HG02840 (cell line): Measurements from ENCODE around the gene SLC18B1.

Experiments used
- ATAC-seq: cut with Tn5 transposase; IDR thresholded peaks from one replicate; pipeline ENCODE4 v1.9.1; 2021; ENCODE audit warnings: mild to moderate bottlenecking, moderate library complexity, moderate number of reproducible peaks; ENCODE audit not compliant: unreplicated experiment, low FRiP score

The SLC18B1 gene

GRCh38 chr6:132797951-132798868 lies at the start of gene SLC18B1:
Gene SLC18B1, minus strand, starts transcription at chr6:132798637. Its CDS starts 181 bp downstream, at chr6:132798456.
- ATAC-seq: peak; percentile 41

GRCh38 chr6:132843316-132844035 lies 45.0 kb upstream of the SLC18B1 start:
- no peak for ATAC-seq

- no peak for ATAC-seq
Measured at GRCh38 chr6:132841966-132842365, 43.5 kb upstream of the SLC18B1 start.

GRCh38 chr6:132832891-132833290 lies 34.5 kb upstream of the SLC18B1 start:
- ATAC-seq: no peak

- ATAC-seq: no peak
Measured at GRCh38 chr6:132830334-132830751, 31.9 kb upstream of the SLC18B1 start.

GRCh38 chr6:132820629-132821381 lies 22.4 kb upstream of the SLC18B1 start:
- ATAC-seq: no peak

- no peak for ATAC-seq
Measured at GRCh38 chr6:132819405-132820161, 21.1 kb upstream of the SLC18B1 start.

- no peak for ATAC-seq
Measured at GRCh38 chr6:132818404-132819359, 20.2 kb upstream of the SLC18B1 start.

GRCh38 chr6:132817554-132818403 lies 19.3 kb upstream of the SLC18B1 start:
- ATAC-seq: no peak

- ATAC-seq: no peak
Measured at GRCh38 chr6:132816660-132817059, 18.2 kb upstream of the SLC18B1 start.

GRCh38 chr6:132814716-132815570 lies 16.5 kb upstream of the SLC18B1 start:
- ATAC-seq: peak; percentile 6

GRCh38 chr6:132813173-132813856 lies 14.9 kb upstream of the SLC18B1 start:
- ATAC-seq: peak; percentile 37

GRCh38 chr6:132812756-132813172 lies 14.3 kb upstream of the SLC18B1 start:
- ATAC-seq: peak; percentile 10

- no peak for ATAC-seq
Measured at GRCh38 chr6:132812255-132812732, 13.9 kb upstream of the SLC18B1 start.

- no peak for ATAC-seq
Measured at GRCh38 chr6:132811276-132811675, 12.8 kb upstream of the SLC18B1 start.

GRCh38 chr6:132805548-132805947 lies 7.1 kb upstream of the SLC18B1 start:
- no peak for ATAC-seq
